Measurements from ENCODE around the gene FAM118A. TPM values are rescaled to one million over a fixed set of nuclear protein-coding genes. Genes with fewer than 3 reads are reported as not detected.
A peak's percentile ranks its signal among the peaks of the same experiment; 100 is the strongest.

FAM118A gene
- total RNA-seq, 1 donor from 2014 or later: 121 TPM

GRCh38 chr22:45263463-45264269 lies 46.1 kb upstream of the FAM118A start:
- Mint-ChIP-seq H3K27me3 (peaks cover 10% of the 10 kb centered on the region), H3K36me3 (no peaks in the 10 kb centered on the region), H3K27ac (no peak overlapping the region), H3K4me3 (peak overlapping the region; percentile 37), H3K9me3 (no peaks in the 10 kb centered on the region), H3K4me1 (ENCODE audit: unreplicated experiment) (peaks cover 8% of the 10 kb centered on the region)
- no peak for DNase-seq (ENCODE audit: extremely low spot score, unreplicated experiment)
- peak; percentile 79 for TF ChIP-seq CTCF (conservative IDR thresholded peaks at IDR 0.05)

GRCh38 chr22:45265535-45265934 lies 44.2 kb upstream of the FAM118A start:
- Mint-ChIP-seq H3K36me3 (no peaks in the 10 kb centered on the region), H3K9me3 (no peaks in the 10 kb centered on the region), H3K27ac (no peak overlapping the region), H3K4me1 (ENCODE audit: unreplicated experiment) (peaks cover 18% of the 10 kb centered on the region), H3K27me3 (peaks cover 19% of the 10 kb centered on the region), H3K4me3 (no peak overlapping the region)
- no peak for DNase-seq (ENCODE audit: extremely low spot score, unreplicated experiment)
- no peak for TF ChIP-seq CTCF (conservative IDR thresholded peaks at IDR 0.05)

- H3K9me3 Mint-ChIP-seq: no peaks in the 10 kb centered on the region
- no peaks in the 10 kb centered on the region for H3K36me3 Mint-ChIP-seq
- no peak for TF ChIP-seq CTCF (conservative IDR thresholded peaks at IDR 0.05)
- H3K4me1 Mint-ChIP-seq (ENCODE audit: unreplicated experiment): peaks cover 31% of the 10 kb centered on the region
- peak overlapping the region; percentile 56 for H3K27ac Mint-ChIP-seq
- H3K4me3 Mint-ChIP-seq: peak overlapping the region; percentile 92
- no peak for DNase-seq (ENCODE audit: extremely low spot score, unreplicated experiment)
- H3K27me3 Mint-ChIP-seq: peaks cover 17% of the 10 kb centered on the region
These were observed 41.4 kb upstream of the FAM118A start for GRCh38 chr22:45268167-45268957.

- Mint-ChIP-seq H3K27ac (peak overlapping the region; percentile 56), H3K27me3 (peaks cover 13% of the 10 kb centered on the region), H3K4me3 (peak overlapping the region; percentile 92), H3K9me3 (no peaks in the 10 kb centered on the region), H3K4me1 (ENCODE audit: unreplicated experiment) (peaks cover 26% of the 10 kb centered on the region), H3K36me3 (no peaks in the 10 kb centered on the region)
- DNase-seq (ENCODE audit: extremely low spot score, unreplicated experiment): peak; percentile 95
- TF ChIP-seq CTCF (conservative IDR thresholded peaks at IDR 0.05): peak; percentile 99
These were observed 40.5 kb upstream of the FAM118A start for GRCh38 chr22:45268958-45269844.
